CD14-positive monocyte (primary cell): Measurements from ENCODE around the gene CNNM3. TPM values are rescaled to one million over a fixed set of nuclear protein-coding genes. Genes with fewer than 3 reads are reported as not detected.
A peak's percentile ranks its signal among the peaks of the same experiment; 100 is the strongest.

Experiments used
- DNase-seq, 3 donors: peaks; one replicate each; pipeline ENCODE4 v3.0.0-alpha.2; 2011 to 2022
- H2AFZ ChIP-seq: 2 replicates; pipeline ENCODE4 v1.6.0; 2012; ENCODE audit warnings: mild to moderate bottlenecking, low read depth, low read length, inconsistent platforms; ENCODE audit not compliant: insufficient read depth, poor library complexity, severe bottlenecking
- H3K27ac ChIP-seq, 2 donors: 1 replicate in 1 of 2; 2 replicates in 1 of 2; pipeline ENCODE4 v1.5.1; 2012 to 2013; ENCODE audit warnings: low read length in 2 of 2, control low read depth in 1 of 2, inconsistent platforms in 1 of 2, low read depth in 1 of 2, mild to moderate bottlenecking in 1 of 2
- H3K27me3 ChIP-seq, 2 donors: one replicate each; pipeline versions ENCODE4 v1.6.0 to v1.6.1; 2011 to 2013; ENCODE audit warnings: low read length in 2 of 2; ENCODE audit not compliant: control insufficient read depth in 2 of 2, insufficient read depth in 2 of 2
- H3K36me3 ChIP-seq, 2 donors: replicated peaks in 1 of 2; 1 replicate in 1 of 2; 2 replicates in 1 of 2; pipeline versions ENCODE4 v1.5.1 to v1.6.1; 2012 to 2013; ENCODE audit warnings: low read length in 2 of 2, control low read depth in 1 of 2, inconsistent platforms in 1 of 2, mild to moderate bottlenecking in 1 of 2; ENCODE audit not compliant: insufficient read depth in 2 of 2, control insufficient read depth in 1 of 2
- H3K4me1 ChIP-seq, 2 donors: 1 replicate in 1 of 2; 2 replicates in 1 of 2; pipeline versions ENCODE4 v1.5.1 to v1.6.1; 2012 to 2013; ENCODE audit warnings: low read length in 2 of 2, control low read depth in 1 of 2, inconsistent platforms in 1 of 2, mild to moderate bottlenecking in 1 of 2, moderate library complexity in 1 of 2; ENCODE audit not compliant: insufficient read depth in 2 of 2, control insufficient read depth in 1 of 2
- H3K4me2 ChIP-seq: replicated peaks from 2 replicates; pipeline ENCODE3; 2012; ENCODE audit warnings: low read length, moderate library complexity, mild to moderate bottlenecking; ENCODE audit not compliant: poor library complexity, severe bottlenecking; ENCODE audit errors: extremely low read depth
- H3K4me3 ChIP-seq, 3 experiments: fragments of 200-600 bp in 1 of 3; sonication (generic) in 1 of 3; replicated peaks in 1 of 3; 1 replicate in 2 of 3; 2 replicates in 1 of 3; pipeline ENCODE4 v1.5.1; 2011 to 2013; ENCODE audit warnings: low read length in 3 of 3, mild to moderate bottlenecking in 3 of 3, control low read depth in 2 of 3, low read depth in 2 of 3, inconsistent platforms in 1 of 3, moderate library complexity in 1 of 3
- H3K79me2 ChIP-seq: 2 replicates; pipeline ENCODE4 v1.6.0; 2012; ENCODE audit warnings: mild to moderate bottlenecking, control low read depth, inconsistent platforms, low read length, moderate library complexity; ENCODE audit not compliant: insufficient read depth
- H3K9ac ChIP-seq: 2 replicates; pipeline ENCODE4 v1.6.0; 2017; ENCODE audit warnings: low read length, mild to moderate bottlenecking; ENCODE audit not compliant: insufficient read depth, poor library complexity, severe bottlenecking
- H3K9me3 ChIP-seq, 2 donors: replicated peaks in 1 of 2; 1 replicate in 1 of 2; 2 replicates in 1 of 2; pipeline versions ENCODE4 v1.5.1 to v1.6.1; 2012 to 2013; ENCODE audit warnings: low read length in 2 of 2, control low read depth in 1 of 2; ENCODE audit not compliant: control insufficient read depth in 1 of 2, insufficient read depth in 1 of 2
- H4K20me1 ChIP-seq: 2 replicates; pipeline ENCODE4 v1.6.0; 2012; ENCODE audit warnings: mild to moderate bottlenecking, low read length, control low read depth, moderate library complexity; ENCODE audit not compliant: insufficient read depth
- H3K27ac Mint-ChIP-seq, 7 donors: one replicate each; pipeline ENCODE4 v1.8.0; 2020; ENCODE audit warnings: mild to moderate bottlenecking in 7 of 7, mixed read lengths in 7 of 7, moderate library complexity in 6 of 7, inconsistent platforms in 2 of 7
- H3K27me3 Mint-ChIP-seq, 3 donors: one replicate each; pipeline ENCODE4 v1.8.0; 2021 to 2022; ENCODE audit warnings: low read depth in 3 of 3, mild to moderate bottlenecking in 3 of 3, mixed read lengths in 3 of 3, moderate library complexity in 3 of 3, inconsistent platforms in 1 of 3
- H3K36me3 Mint-ChIP-seq, 2 donors: one replicate each; pipeline ENCODE4 v1.8.0; 2020; ENCODE audit warnings: mixed read lengths in 2 of 2, inconsistent platforms in 1 of 2, mild to moderate bottlenecking in 1 of 2
- H3K4me1 Mint-ChIP-seq: one replicate; pipeline ENCODE4 v1.8.0; 2020; ENCODE audit warnings: mild to moderate bottlenecking, mixed read lengths
- H3K4me3 Mint-ChIP-seq, 2 donors: one replicate each; pipeline ENCODE4 v1.8.0; 2020; ENCODE audit warnings: mild to moderate bottlenecking in 2 of 2, mixed read lengths in 2 of 2, moderate library complexity in 1 of 2
- H3K9me3 Mint-ChIP-seq, 7 donors: one replicate each; pipeline ENCODE4 v1.8.0; 2020 to 2022; ENCODE audit warnings: mixed read lengths in 7 of 7, mild to moderate bottlenecking in 6 of 7, moderate library complexity in 6 of 7, inconsistent platforms in 2 of 7
- CTCF ChIP-seq: fragments of 200-600 bp; IDR thresholded peaks from one replicate; pipeline ENCODE4 v1.8.0; 2022; ENCODE audit warnings: antibody characterized with exemption, mild to moderate bottlenecking
- WGBS: methylation state at CpG from one replicate; pipeline ENCODE4 v1.1.5; 2013; ENCODE audit warnings: missing lambda C conversion rate; ENCODE audit not compliant: insufficient coverage; 5-methylcytosine and 5-hydroxymethylcytosine counted together
- intact Hi-C, 2 donors: fragments of 100-400 bp; cut with micrococcal nuclease; formaldehyde crosslinking; loops; one replicate each; pipeline versions ENCODE4 v1.15.0 to v1.15.1; 2023
- polyA plus RNA-seq, 3 donors: library from polyadenylated mRNA; depleted of rRNA in 1 of 3; unstranded in 2 of 3; stranded (reverse) in 1 of 3; fragments of 300-500 nt in 2 of 3; fragments of >200 nt in 1 of 3; fragmentation: Illumina TruSeq in 2 of 3; gene quantifications; 1 replicate in 2 of 3; 2 replicates in 1 of 3; pipeline ENCODE4 v1.2.3, GENCODE V29; 2012 to 2021

Gene CNNM3
- polyA plus RNA-seq, 3 donors, result 1.2 to 12.0 (median 4.9) TPM

- intact Hi-C loops, result no loop called here
- no peaks in the 10 kb centered on the region for H3K36me3 ChIP-seq
- H4K20me1 ChIP-seq, result peaks cover 19% of the 10 kb centered on the region
- Mint-ChIP-seq H3K27me3 (peaks cover 0 to 6% (median 2%) of the 10 kb centered on the region in 3 donors), H3K4me1 (peaks cover 36% of the 10 kb centered on the region), H3K27ac (no peak overlapping the region), H3K36me3 (peaks cover 5 to 29% of the 10 kb centered on the region in 2 donors), H3K4me3 (no peak overlapping the region), H3K9me3 (peaks cover 0 to 2% (median 0%) of the 10 kb centered on the region in 7 donors)
- TF ChIP-seq CTCF, result no peak
- peaks cover 11 to 16% of the 10 kb centered on the region in 2 donors for H3K4me1 ChIP-seq
- H3K4me2 ChIP-seq, result no peak overlapping the region
- no peak overlapping the region for H2AFZ ChIP-seq
- H3K79me2 ChIP-seq, result peaks cover 5% of the 10 kb centered on the region
- no peak overlapping the region for H3K27ac ChIP-seq
- 91% methylated on average over 15 of the region's 25 CpGs for WGBS
- no peak overlapping the region for H3K4me3 ChIP-seq
- no peaks in the 10 kb centered on the region for H3K9me3 ChIP-seq
- no peaks in the 10 kb centered on the region for H3K27me3 ChIP-seq
- H3K9ac ChIP-seq, result no peak overlapping the region
- no peak for DNase-seq
Measured at GRCh38 chr2:96770442-96771202, 45.4 kb upstream of the CNNM3 start.

- Histone ChIP-seq H3K4me2 (no peak overlapping the region), H3K9me3 (no peaks in the 10 kb centered on the region), H3K79me2 (peaks cover under 1% of the 10 kb centered on the region), H2AFZ (no peak overlapping the region), H3K36me3 (no peaks in the 10 kb centered on the region), H3K27me3 (no peaks in the 10 kb centered on the region), H3K4me1 (peaks cover 11 to 16% of the 10 kb centered on the region in 2 donors), H3K27ac (no peak overlapping the region), H3K9ac (no peak overlapping the region), H3K4me3 (no peak overlapping the region), H4K20me1 (peaks cover 12% of the 10 kb centered on the region)
- Mint-ChIP-seq H3K27ac (peak overlapping the region in 1 of 7 donors; percentile 52), H3K9me3 (peaks cover 0 to 2% (median 0%) of the 10 kb centered on the region in 7 donors), H3K4me1 (peaks cover 30% of the 10 kb centered on the region), H3K4me3 (no peak overlapping the region), H3K36me3 (peaks cover 5 to 26% of the 10 kb centered on the region in 2 donors), H3K27me3 (peaks cover 0 to 6% (median 4%) of the 10 kb centered on the region in 3 donors)
- intact Hi-C loops, result no loop called here
- WGBS, result 96% methylated on average over 15 of the region's 20 CpGs
- no peak for DNase-seq
- no peak for TF ChIP-seq CTCF
Measured at GRCh38 chr2:96771796-96772618, 44.1 kb upstream of the CNNM3 start.
